GM19452 (cell line): Measurements from ENCODE around the gene VWA8.
"Not testable (repeated sequence)": the region's sequence is repeated elsewhere in the genome, so short reads cannot be mapped to it uniquely, and the experiment has no call there.

Experiments
- ATAC-seq: cut with Tn5 transposase; IDR thresholded peaks from one replicate; pipeline ENCODE4 v1.9.1; 2021; ENCODE audit not compliant: unreplicated experiment

Gene VWA8

GRCh38 chr13:41597348-41598041 is 363.4 kb downstream of the VWA8 start:
- no peak for ATAC-seq

DNA sequence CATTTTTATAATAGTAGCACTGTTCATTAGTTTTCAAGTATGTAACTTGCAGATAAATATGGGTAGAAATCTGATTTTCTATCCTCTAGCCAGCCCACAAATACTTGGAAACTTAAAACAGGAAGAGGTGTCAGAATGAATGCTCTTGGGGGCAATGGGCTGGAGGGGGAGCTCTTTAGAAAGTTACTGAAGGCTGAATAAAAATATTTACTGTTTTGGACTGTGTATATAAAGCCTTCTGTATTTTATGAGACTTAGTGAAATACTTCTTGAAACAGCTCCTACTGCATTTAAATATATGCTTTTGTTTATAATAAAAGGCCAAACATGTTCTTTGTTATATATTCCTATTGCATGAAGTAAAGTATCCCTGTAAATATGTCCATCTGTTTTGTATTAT is 364.7 kb downstream of the VWA8 start:
- no peak for ATAC-seq

DNA sequence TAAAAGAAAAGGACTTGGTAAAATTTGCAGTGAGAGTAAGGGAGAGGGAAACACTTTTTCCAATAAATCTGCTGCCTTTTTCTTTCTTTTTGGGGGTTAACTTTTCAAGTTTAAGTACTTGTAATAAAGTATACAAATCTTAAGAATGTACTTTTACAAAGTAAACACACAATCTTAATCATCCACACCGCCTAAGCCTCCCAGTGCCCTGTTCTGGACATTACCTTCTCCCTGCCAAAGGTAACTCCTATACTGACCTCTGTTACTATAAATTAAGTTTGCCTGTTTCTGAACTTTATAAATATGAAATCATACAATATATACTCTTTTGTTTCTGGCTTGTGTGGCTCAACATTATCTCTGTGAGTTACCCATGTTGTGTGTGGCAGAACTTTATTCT is 365.6 kb downstream of the VWA8 start:
- ATAC-seq, result no peak

DNA sequence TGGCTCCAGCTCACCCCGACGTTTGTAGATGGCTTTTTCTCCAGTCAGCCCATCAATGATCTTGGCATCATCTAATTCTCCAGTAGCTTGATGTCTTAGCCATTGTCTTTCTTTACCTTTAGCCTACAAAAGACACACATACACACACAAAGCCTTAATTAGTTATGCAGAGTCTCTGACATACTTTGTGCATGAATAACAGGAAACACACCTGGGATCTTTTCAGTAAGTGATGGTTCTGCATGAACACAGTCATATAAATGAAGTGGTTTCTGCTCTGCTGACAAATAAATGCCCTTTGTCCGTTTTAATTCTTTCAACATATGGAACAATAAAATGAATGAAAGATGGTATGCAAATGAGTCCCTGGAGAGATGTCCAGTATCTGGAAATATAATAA is 370.3 kb downstream of the VWA8 start:
- no peak for ATAC-seq

DNA sequence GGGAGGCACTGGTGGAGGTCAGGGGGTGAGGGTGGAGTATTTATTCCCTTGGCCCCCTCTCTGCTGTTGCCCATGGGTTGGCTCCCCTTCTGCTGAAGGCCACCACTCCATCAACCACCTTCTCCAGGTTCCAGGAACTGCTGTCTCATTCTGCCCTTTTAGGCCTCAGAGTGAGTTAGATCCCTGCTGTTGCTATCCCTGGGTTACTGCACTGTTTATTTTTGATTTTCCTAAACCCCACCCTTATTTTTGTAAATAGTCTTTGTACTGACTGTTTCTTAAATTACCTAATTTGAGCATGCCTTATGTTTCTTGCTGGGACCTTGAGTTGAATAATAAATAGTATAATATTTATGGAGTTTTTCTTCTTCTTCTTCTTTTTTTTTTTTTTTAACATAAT is 370.8 kb downstream of the VWA8 start:
- ATAC-seq, result no peak

DNA sequence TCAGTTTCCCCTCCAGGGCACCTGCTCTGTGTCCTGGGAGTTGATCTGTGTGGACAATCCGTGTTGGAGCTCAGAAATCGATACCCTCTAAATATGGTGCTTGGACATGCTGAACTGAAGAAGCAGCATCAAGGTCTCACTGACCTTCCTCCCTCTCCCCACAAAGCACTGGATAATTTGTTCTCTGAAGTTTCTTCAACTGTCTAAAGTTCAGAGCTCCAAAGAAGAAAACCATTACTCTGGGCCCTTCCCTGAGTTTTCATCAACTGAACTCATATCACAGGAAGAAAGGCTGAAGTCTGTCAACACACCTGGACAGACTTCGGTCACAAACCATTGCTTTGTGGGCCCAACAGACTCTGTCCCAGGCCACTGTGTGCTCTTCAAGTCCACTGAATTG is 371.5 kb downstream of the VWA8 start:
- no peak for ATAC-seq

DNA sequence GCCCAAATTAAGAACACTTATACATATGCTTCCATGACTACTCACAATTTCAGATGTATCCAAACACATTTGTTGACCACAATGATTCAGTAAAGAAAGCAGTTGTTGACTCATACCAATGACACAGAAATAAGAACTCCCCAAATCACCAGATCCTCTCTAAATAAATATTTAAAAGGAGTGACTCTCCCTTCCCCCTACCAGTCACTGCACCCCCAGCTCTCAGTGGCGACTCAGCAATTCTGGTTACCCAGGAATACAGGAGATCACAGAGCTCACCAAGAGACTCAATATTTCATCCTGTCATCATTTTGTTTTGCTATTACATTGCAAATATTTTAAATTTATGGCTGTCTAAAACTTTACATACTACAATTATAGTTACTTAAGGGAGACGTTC is 372.0 kb downstream of the VWA8 start:
- ATAC-seq, result no peak

- ATAC-seq, result no peak
Observed at GRCh38 chr13:41588448-41588847, 372.5 kb downstream of the VWA8 start.

GRCh38 chr13:41587490-41587889 is 373.4 kb downstream of the VWA8 start:
- ATAC-seq, result no peak

- no peak for ATAC-seq
Observed at GRCh38 chr13:41586216-41586615, 374.7 kb downstream of the VWA8 start.

DNA sequence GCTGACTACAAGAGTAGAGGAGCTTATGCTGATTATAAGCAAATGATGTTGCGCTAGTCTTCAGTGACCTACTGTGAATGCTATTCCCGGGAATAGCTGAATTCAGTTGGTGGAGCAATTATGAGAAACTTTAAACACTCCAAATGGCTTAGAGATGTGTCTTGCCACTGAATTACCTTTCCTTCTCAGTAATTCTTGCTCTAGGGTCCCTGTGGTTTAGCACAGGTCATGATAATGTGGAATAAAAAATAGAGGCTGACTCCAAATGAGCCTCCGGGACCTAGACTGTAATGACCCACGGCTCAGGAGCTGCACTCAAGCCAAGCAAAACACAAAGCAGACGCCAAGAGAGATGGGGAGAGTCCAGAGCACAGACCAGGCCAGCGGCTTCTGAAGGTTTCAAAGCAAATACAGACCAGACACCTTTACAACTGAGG is 378.9 kb downstream of the VWA8 start:
- ATAC-seq, result no peak

DNA sequence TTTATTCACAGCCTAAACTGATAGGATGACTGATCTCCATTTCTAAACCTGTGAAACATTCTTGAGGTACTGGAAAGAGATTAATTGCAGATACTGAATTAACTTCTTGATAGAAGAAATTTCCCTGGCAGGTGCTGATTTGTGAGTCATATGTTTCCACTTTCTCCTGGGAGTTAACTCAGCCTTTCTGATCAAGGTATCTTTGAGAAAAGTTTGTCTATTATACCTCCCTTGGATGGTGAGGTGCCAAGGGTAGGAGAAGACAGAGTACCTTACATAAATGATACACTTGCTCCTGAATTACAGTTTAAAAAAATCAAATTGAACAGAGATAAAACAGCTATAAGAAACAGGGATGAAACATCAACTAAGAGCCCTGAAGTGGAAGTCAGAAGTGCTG is 380.6 kb downstream of the VWA8 start:
- no peak for ATAC-seq

- no peak for ATAC-seq
Observed at GRCh38 chr13:41579881-41580280, 381.0 kb downstream of the VWA8 start.

GRCh38 chr13:41579168-41579567 is 381.7 kb downstream of the VWA8 start:
- ATAC-seq, result no peak

DNA sequence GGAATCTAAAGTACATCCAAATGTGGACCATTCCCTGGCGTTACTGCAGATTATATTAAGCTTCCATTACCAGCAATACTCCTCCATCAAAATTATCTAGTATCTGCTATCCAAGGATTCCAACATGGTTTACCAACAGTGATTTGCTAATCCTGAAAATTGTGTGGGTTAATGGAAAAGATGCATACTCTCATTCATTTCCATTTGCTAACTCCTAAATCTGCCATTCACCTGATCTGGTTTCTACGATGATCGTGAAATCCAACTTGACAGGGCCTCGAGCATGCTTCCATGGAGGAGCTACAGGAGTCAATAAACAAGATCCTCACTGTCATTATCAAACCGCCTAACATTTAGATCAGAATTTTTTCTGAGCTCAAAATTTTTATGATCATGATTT is 382.5 kb downstream of the VWA8 start:
- ATAC-seq, result no peak

DNA sequence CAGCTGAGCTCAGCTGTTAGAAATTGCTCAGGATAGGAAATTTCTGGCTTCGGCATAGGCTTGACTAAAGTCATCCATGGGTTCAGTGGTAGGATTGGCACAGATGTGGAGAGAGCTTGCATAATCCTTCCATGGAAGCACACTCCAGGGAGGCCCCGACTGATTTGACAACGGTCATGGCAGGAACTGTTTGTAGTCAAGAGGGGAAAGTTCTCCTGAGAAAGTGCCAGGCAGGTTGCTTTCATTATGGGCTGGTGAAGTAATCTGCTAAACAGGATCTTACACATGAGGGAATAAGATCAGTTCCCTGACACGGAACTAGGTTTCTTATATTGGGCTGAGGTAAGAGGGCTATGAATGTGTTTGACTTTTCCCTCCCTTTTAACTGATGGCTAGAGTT is 383.5 kb downstream of the VWA8 start:
- no peak for ATAC-seq

- not testable (repeated sequence) for ATAC-seq
Observed at GRCh38 chr13:41573640-41574039, 387.3 kb downstream of the VWA8 start.

DNA sequence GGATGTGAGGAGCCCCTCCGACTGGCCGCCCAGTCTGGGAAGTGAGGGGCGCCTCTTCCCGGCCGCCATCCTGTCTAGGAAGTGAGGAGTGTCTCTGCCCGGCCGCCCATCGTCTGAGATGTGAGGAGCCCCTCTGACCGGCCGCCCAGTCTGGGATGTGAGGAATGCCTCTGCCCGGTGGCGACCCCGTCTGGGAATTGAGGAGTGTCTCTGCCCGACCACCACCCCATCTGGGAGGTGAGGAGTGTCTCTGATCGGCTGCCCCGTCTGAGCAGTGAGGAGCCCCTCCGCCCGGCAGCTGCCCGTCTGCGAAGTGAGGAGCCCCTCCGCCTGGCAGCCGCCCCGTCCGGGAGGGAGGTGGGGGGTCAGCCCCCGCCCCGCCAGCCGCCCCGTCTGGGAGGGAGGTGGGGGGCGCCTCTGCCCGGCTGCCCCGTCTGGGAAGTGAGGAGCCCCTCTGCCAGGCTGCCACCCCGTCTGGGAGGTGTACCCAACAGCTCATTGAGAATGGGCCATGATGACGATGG is 389.0 kb downstream of the VWA8 start:
- not testable (repeated sequence) for ATAC-seq

DNA sequence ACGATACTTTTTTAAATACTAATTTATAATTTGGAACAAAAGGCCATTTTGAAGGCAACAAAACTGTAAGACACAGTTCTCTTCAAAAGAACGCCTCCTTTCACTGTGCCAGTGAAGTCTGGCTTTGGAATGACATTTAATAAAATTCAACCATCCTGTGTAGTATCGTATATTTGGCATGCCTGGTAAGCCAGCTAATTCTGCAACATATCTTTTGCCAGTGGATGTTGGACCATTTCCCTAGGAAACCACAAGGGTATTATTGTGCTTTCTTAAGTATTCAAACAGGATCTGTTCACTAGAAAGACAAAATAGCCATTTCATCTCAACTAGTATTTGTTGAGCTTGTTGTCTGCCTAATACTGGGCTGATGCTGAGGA is 391.9 kb downstream of the VWA8 start:
- ATAC-seq, result no peak

DNA sequence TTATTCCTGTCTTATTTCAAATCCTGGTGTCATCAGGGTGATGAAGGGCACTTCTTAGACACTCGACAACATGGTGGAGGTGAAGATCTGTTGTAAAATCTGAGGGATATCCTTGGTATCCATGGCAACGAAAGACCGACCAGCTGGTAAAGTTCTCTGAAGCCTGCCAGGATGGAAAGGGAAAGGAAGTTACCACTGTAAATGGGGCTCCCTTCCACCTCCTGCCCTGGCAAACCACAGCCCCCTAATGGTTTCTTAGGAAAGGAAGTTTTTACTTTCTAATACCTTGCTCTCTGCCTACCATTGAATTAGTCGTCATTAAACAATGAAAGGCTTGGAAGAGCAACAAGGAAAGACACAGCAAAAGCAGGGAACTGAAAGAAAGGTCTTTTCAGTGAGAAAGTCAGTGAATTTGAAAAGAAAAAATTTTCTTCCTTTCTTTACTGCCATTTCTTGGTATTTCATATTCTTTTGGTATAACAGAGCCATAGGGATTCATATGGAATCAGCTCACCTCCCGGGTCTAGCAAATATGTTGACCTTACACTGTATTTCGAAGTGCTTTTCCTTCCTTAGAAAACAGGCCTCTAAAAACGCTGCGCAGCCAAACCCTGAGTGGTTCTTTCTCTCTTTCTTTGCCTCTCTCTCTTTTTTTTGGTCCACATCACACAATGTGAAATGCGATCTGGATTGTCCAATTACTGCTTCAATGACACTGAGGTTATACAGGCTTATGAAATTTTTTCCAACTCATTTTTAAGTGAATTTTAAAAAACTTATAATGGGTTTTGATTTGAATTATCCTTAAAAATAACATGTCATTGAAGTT is 392.6 kb downstream of the VWA8 start:
- ATAC-seq, result no peak

DNA sequence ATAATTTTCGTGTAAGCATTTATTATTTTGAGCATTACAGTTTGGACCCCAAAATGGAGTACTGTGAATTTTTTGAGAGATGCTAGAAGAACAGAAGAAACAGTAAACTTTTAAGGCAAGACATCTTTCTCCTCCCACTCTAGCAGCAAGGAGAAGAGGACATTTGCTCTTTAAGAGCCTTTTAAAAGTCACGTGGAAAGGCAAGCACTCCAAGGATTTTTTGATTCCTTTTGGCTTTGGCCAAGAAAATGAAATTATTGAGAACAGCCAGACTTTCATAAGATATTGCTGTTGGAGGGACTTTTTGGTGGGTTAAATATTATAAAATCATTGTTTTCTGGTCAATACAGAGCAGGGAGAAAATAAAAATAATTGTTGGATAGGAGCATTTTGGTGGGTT is 393.5 kb downstream of the VWA8 start:
- no peak for ATAC-seq

DNA sequence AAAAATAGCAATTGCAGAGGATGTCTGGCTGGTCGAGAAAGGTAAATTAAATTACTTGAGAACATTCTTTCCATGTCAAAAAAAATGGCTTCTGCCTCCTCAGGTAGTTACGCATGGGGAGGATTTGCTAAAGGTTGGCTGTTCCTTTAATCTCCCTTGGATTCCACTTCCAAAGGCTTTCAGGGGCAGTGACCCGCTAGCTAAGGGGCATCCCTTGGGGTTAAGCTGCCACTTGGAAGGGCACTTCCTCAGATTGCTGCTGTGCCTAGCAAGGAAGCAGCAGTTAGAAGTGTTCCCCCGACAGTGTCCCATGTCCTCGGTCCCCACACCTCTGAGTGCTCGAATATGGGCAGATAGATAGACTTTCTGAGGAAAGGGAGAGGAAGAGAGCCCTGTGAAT is 395.1 kb downstream of the VWA8 start:
- no peak for ATAC-seq
